Activated gamma-delta T cell (primary cell): Measurements from ENCODE around the gene STAC.

Experiments used
- DNase-seq: peaks from one replicate; lab custom pipeline; 2025; lab: John Stamatoyannopoulos, UW
- total RNA-seq, 2 donors: gene quantifications; one replicate each; lab custom pipeline; 2026; lab: John Stamatoyannopoulos, UW

The STAC gene, protein sequence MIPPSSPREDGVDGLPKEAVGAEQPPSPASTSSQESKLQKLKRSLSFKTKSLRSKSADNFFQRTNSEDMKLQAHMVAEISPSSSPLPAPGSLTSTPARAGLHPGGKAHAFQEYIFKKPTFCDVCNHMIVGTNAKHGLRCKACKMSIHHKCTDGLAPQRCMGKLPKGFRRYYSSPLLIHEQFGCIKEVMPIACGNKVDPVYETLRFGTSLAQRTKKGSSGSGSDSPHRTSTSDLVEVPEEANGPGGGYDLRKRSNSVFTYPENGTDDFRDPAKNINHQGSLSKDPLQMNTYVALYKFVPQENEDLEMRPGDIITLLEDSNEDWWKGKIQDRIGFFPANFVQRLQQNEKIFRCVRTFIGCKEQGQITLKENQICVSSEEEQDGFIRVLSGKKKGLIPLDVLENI
- total RNA-seq = 0.05 to 0.74 reads per million in 2 donors

- peak; percentile 6 for DNase-seq
Measured at GRCh38 chr3:36380221-36381031, at the start of gene STAC. TSS of gene STAC (plus strand) at chr3:36380504. CDS start at chr3:36380644, 140 bp downstream.

DNA sequence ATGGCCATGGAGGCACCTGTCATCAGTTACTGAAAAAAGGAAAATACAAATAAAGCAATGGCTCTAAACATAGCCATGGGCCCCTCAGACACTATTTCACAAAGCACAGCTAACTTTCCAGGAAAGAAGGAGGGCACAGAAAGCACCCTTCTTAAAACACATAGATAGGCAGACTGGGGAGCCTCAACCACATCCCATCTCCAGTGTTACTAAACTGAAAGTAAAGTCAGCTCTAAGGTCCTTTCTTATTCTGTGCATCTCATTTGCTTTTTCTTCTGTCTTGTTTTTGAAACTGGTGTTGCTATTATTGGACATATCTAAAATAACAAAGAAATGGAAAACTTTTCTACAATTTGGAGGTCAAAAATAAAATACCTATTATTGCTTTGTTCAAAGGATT is 48.2 kb upstream of the STAC start:
- DNase-seq = no peak

GRCh38 chr3:36362216-36362615 is 18.1 kb upstream of the STAC start:
- no peak for DNase-seq

- DNase-seq = no peak
Measured at GRCh38 chr3:36362973-36363372, 17.3 kb upstream of the STAC start.

DNA sequence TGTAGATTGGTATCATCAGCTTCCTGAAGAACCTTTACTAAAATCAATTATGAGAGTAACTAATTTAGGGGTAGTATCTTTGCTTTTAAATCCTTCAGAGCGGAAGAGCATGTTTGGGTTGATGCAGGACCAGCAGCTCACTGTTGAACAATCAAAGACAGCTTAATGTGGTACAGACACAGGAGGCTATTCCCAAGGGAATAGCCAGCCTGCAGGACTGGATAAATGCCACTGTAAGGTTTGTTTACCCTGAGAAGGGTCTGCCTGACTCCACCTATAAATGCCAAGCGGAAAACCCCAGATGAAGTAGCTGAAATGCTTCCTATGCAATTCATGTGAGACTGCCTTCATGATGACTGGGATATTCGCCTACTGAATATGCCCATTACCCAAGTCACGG is 16.0 kb upstream of the STAC start:
- DNase-seq = no peak

DNA sequence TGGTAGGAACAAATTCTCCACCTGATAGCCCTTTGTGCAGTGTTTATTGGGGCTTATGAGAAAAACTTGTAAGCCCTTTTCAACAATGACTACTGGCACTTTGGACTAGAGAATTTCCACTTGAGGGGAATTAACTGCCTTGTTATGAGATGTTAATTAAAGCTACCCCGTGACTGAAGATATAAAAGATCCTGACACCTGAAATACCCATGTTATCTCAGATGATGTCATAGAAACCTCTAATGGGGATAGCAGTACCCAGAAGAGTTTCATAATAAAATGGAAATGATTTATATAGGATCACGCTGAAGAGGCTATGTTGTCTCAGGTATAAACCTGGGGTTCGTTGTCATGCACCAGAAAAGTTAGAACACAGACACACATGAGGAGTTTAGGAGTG is 14.5 kb upstream of the STAC start:
- DNase-seq = no peak

GRCh38 chr3:36366308-36366707 is 14.0 kb upstream of the STAC start:
- DNase-seq = no peak

GRCh38 chr3:36367912-36368573 is 12.3 kb upstream of the STAC start:
- DNase-seq = no peak

GRCh38 chr3:36372534-36372935 is 7.8 kb upstream of the STAC start:
- DNase-seq = no peak

GRCh38 chr3:36373084-36373483 is 7.2 kb upstream of the STAC start:
- no peak for DNase-seq

DNA sequence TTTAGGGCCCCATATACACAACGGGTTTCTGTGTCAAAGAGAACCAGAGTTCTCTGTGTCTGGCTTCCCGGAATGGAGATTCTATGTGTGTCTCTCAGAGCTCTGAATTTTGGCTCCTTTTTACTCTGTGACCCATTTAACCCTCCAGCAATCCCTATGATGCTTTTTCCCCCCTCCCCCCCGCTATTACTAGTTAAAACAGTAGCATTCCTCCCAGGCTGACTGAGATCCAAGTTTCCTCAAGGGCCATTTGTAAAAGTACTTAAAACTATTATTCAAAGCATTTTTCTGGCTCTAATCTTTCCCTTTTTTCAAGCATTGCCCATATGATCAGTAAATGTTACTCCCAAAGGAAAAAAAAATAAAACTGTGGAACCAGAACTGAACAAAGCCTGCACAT is 6.6 kb upstream of the STAC start:
- DNase-seq = no peak

DNA sequence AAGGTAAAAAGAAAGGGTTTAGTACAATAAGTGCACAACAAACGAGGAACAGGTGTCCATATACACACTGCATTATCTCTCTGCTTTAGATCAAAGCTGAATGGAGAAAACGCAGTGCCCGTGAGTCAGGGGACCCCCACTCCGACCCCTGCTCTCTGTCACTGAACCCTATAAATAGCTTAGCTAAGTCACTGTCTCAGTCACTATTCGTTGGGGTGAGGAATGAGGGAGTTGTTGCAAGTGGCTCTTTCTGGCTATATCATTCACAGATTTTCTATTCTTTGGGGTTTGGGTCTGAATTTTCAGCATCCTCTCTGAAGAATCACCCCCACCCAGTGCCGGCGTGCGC is 458 bp upstream of the STAC start:
- DNase-seq = no peak

DNA sequence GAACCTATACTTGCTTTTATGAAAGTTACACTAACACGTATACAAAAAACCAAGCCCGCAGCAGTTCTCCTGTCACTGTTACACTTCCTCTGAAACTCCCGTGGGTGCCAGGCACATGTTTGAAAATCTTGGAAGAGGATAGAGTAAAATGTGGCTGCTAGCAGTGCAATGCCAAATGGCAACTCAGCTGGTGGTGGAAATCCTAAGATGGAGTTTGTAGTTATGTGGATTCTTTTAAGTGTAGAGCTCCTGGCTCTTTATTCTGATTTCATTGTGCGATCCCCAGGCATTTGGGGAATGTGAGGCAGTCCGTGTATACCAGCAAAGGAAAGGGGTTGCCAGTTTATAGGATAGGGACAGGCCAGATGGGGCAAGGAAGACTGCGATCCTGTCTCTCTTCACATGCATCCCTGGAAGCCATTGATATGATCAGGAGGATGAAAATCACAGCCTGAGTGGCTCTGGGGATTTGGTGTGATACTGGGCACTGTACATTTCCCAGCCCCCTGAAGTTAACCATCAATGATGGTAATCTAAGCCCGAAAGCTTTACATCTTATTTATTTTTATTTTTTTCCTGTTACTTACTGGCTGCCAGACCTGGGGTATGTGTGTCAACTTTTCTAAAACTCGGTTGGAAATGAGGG is 1.1 kb downstream of the STAC start:
- no peak for DNase-seq

DNA sequence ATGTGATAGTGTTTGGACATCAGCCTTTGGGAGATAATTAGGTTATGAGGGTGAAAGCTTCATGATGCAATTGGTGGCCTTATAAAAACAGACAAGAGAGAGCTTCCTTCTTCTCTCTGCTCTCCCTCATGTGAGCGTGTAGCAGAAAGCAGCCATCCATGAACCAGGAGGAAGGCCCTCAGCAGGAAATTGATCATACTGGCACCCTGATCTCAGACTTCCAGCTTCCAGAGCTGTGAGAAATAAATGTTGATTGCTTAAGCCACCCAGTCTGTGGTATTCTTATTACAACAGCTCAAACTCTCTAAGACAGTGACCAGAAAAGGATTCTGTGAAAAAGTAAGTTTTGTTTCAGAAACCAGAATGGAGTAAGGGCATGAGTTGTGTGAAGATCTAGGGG is 13.3 kb downstream of the STAC start:
- no peak for DNase-seq

- DNase-seq = no peak
Measured at GRCh38 chr3:36394176-36394575, 13.9 kb downstream of the STAC start.

DNA sequence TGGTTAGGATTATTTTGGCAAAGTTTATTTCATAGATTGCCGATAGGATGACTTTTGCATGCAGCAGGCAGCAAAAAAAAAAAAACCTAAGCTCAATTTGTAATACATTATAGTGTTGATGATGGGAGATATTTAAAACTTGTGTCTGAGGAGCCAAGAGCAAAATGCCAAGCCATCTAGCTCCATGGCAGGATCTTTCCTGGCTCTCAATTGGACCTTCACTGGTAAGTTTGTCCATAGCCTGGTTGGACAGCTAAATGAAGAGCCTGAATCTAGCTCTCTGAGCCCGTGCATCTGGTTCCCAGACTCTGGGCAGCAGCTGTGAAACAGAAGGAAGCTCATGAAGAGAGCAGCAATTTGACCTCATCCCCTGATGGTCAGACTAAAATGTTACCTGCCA is 17.5 kb downstream of the STAC start:
- no peak for DNase-seq

GRCh38 chr3:36399933-36400332 is 19.6 kb downstream of the STAC start:
- DNase-seq = no peak

DNA sequence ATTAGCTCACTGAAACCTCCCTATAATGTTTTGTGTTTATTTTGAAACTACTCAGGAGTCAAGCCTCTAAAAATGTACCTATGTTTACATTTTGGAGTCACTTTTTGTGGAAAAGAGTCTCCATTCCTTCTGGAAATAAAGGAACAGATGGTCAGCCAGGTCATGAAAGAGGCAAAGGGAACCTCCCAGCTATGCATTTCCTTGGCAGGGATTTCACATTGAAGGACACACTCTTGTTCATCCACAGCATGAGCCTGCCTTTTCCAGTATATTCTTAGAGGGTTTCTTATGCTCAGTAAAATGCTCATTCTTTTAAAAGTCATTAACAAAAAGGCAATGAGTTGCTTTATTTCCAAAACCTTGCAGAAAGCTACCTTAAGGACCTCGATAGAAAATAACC is 20.8 kb downstream of the STAC start:
- no peak for DNase-seq

DNA sequence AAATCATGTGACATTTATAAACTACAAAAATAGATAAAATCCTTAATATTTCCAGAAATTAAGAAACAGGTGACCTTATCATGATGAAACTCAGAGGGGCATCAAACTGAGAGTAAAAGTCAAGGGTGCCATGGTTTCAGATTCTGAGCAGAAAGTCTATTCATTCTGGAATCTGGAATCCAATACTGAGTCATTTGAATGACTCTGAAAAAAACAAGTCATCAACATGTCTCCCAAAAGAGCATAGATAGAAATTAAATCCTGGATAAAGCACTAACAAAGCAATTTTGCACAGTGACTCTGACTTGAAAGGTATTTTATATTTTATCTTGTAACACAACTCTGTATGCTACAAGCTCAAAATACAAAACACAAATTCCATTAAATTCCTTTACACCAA is 23.4 kb downstream of the STAC start:
- DNase-seq = no peak

DNA sequence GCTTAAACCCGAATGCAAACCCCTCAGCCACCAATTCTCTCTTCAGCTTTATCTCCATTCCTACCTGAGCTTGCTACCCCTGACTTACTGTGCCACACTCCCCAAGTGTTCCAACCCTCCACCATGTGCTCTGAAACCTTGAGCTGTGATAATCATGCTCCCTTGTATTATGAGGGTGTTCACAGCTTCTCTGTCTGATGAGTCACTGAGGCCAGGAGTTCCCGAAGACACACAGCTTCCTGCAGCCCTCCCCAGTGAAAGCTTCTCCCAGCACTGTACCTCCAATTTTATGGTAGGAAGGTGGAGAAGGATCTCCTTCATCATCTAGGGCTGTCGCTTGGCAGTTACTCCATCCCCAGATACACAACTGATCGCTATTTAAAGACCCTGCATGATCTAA is 24.9 kb downstream of the STAC start:
- no peak for DNase-seq

GRCh38 chr3:36408146-36408545 is 27.8 kb downstream of the STAC start:
- no peak for DNase-seq

GRCh38 chr3:36409862-36410261 is 29.6 kb downstream of the STAC start:
- no peak for DNase-seq
